ENCODE measurements around the gene IER5. TPM values are rescaled to one million over a fixed set of nuclear protein-coding genes. Genes with fewer than 3 reads are reported as not detected.

IER5 gene
- total and polyA plus RNA-seq, 2 of the 13 experiments (the other 11 are each of a cell fraction or from before 2014, with no cell fraction given): 2.5 to 3.5 TPM

DNA sequence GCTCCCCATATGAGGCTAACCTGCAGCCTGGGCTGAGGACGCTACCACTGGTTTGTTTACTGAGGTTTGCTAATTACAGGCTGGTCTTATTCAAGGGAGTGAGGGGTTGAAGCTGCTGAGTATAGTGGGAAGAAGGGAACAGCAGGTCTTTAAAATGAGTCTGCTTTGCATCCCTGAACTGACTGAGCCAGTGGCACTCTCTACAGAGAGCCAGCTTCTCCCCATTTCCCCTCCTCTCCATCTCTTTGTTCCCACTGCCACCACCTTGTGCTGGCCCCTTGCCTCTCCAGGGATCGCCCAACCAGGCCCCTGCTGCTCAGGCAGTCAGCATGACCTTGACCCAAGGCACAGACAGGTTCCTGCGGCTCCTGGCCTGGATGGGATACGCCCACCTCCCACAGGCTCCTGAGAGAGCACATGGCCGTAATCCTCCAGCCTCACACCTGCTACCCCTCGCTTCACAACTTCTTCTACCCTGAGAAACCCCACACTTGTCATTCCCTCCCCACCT lies 45.0 kb downstream of the IER5 start (continued):
- TF ChIP-seq, protein P1, sequence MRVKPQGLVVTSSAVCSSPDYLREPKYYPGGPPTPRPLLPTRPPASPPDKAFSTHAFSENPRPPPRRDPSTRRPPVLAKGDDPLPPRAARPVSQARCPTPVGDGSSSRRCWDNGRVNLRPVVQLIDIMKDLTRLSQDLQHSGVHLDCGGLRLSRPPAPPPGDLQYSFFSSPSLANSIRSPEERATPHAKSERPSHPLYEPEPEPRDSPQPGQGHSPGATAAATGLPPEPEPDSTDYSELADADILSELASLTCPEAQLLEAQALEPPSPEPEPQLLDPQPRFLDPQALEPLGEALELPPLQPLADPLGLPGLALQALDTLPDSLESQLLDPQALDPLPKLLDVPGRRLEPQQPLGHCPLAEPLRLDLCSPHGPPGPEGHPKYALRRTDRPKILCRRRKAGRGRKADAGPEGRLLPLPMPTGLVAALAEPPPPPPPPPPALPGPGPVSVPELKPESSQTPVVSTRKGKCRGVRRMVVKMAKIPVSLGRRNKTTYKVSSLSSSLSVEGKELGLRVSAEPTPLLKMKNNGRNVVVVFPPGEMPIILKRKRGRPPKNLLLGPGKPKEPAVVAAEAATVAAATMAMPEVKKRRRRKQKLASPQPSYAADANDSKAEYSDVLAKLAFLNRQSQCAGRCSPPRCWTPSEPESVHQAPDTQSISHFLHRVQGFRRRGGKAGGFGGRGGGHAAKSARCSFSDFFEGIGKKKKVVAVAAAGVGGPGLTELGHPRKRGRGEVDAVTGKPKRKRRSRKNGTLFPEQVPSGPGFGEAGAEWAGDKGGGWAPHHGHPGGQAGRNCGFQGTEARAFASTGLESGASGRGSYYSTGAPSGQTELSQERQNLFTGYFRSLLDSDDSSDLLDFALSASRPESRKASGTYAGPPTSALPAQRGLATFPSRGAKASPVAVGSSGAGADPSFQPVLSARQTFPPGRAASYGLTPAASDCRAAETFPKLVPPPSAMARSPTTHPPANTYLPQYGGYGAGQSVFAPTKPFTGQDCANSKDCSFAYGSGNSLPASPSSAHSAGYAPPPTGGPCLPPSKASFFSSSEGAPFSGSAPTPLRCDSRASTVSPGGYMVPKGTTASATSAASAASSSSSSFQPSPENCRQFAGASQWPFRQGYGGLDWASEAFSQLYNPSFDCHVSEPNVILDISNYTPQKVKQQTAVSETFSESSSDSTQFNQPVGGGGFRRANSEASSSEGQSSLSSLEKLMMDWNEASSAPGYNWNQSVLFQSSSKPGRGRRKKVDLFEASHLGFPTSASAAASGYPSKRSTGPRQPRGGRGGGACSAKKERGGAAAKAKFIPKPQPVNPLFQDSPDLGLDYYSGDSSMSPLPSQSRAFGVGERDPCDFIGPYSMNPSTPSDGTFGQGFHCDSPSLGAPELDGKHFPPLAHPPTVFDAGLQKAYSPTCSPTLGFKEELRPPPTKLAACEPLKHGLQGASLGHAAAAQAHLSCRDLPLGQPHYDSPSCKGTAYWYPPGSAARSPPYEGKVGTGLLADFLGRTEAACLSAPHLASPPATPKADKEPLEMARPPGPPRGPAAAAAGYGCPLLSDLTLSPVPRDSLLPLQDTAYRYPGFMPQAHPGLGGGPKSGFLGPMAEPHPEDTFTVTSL (CRISPR knock-in tag; IDR thresholded peaks at IDR 0.05; ENCODE audit: borderline replicate concordance): 0 out of 2 replicates have a peak, but pooled peaks have one; percentile 49
- no peak for TF ChIP-seq SP140L (CRISPR knock-in tag; IDR thresholded peaks at IDR 0.05; ENCODE audit: borderline replicate concordance)
- TF ChIP-seq, protein P2, sequence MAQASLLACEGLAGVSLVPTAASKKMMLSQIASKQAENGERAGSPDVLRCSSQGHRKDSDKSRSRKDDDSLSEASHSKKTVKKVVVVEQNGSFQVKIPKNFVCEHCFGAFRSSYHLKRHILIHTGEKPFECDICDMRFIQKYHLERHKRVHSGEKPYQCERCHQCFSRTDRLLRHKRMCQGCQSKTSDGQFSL (CRISPR knock-in tag; IDR thresholded peaks at IDR 0.05): no peak
- TF ChIP-seq CREM (IDR thresholded peaks at IDR 0.05): no peak
- TF ChIP-seq CREM (CRISPR knock-in tag; IDR thresholded peaks at IDR 0.05): no peak
- TF ChIP-seq ZSCAN29 (CRISPR knock-in tag; conservative IDR thresholded peaks at IDR 0.05): no peak
- TF ChIP-seq PTBP1 (IDR thresholded peaks at IDR 0.05; ENCODE audit: low read depth, low read length, poor library complexity, severe bottlenecking): no peak
- TF ChIP-seq NFATC3 (CRISPR knock-in tag; IDR thresholded peaks at IDR 0.05): no peak
- TF ChIP-seq HNRNPK (IDR thresholded peaks at IDR 0.05; ENCODE audit: low read depth, low read length, poor library complexity, severe bottlenecking): no peak
- TF ChIP-seq, protein P3, sequence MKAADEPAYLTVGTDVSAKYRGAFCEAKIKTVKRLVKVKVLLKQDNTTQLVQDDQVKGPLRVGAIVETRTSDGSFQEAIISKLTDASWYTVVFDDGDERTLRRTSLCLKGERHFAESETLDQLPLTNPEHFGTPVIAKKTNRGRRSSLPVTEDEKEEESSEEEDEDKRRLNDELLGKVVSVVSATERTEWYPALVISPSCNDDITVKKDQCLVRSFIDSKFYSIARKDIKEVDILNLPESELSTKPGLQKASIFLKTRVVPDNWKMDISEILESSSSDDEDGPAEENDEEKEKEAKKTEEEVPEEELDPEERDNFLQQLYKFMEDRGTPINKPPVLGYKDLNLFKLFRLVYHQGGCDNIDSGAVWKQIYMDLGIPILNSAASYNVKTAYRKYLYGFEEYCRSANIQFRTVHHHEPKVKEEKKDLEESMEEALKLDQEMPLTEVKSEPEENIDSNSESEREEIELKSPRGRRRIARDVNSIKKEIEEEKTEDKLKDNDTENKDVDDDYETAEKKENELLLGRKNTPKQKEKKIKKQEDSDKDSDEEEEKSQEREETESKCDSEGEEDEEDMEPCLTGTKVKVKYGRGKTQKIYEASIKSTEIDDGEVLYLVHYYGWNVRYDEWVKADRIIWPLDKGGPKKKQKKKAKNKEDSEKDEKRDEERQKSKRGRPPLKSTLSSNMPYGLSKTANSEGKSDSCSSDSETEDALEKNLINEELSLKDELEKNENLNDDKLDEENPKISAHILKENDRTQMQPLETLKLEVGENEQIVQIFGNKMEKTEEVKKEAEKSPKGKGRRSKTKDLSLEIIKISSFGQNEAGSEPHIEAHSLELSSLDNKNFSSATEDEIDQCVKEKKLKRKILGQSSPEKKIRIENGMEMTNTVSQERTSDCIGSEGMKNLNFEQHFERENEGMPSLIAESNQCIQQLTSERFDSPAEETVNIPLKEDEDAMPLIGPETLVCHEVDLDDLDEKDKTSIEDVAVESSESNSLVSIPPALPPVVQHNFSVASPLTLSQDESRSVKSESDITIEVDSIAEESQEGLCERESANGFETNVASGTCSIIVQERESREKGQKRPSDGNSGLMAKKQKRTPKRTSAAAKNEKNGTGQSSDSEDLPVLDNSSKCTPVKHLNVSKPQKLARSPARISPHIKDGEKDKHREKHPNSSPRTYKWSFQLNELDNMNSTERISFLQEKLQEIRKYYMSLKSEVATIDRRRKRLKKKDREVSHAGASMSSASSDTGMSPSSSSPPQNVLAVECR (CRISPR knock-in tag; IDR thresholded peaks at IDR 0.05; ENCODE audit: borderline replicate concordance): peak; percentile 30; the same call in 1 of the 2 replicates
- no peak for TF ChIP-seq ZBTB20 (CRISPR knock-in tag; IDR thresholded peaks at IDR 0.05; ENCODE audit: borderline replicate concordance, low read depth)
- TF ChIP-seq, protein P4, sequence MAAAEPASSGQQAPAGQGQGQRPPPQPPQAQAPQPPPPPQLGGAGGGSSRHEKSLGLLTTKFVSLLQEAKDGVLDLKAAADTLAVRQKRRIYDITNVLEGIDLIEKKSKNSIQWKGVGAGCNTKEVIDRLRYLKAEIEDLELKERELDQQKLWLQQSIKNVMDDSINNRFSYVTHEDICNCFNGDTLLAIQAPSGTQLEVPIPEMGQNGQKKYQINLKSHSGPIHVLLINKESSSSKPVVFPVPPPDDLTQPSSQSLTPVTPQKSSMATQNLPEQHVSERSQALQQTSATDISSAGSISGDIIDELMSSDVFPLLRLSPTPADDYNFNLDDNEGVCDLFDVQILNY (CRISPR knock-in tag; conservative IDR thresholded peaks at IDR 0.05): no peak
- TF ChIP-seq, protein P5, sequence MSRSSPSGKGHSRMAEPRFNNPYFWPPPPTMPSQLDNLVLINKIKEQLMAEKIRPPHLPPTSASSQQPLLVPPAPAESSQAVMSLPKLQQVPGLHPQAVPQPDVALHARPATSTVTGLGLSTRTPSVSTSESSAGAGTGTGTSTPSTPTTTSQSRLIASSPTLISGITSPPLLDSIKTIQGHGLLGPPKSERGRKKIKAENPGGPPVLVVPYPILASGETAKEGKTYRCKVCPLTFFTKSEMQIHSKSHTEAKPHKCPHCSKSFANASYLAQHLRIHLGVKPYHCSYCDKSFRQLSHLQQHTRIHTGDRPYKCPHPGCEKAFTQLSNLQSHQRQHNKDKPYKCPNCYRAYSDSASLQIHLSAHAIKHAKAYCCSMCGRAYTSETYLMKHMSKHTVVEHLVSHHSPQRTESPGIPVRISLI (CRISPR knock-in tag; IDR thresholded peaks at IDR 0.05; ENCODE audit: borderline replicate concordance): no peak
- TF ChIP-seq HOXA7 (CRISPR knock-in tag; IDR thresholded peaks at IDR 0.05): no peak
- TF ChIP-seq KLF12 (CRISPR knock-in tag; IDR thresholded peaks at IDR 0.05; ENCODE audit: borderline replicate concordance): no peak
- no peak for TF ChIP-seq ZNF354B (CRISPR knock-in tag; IDR thresholded peaks at IDR 0.05)
- TF ChIP-seq DR1 (CRISPR knock-in tag; IDR thresholded peaks at IDR 0.05): no peak
